DOHH2 (cell line): ENCODE data around the gene KRTAP3-2.

Source experiments
- H3F3A ChIP-seq: fragments of 200-600 bp; sonication (generic), shearing (Covaris generic); 2 replicates; pipeline ENCODE4 v1.6.0; 2016; ENCODE audit warnings: antibody characterized with exemption, mild to moderate bottlenecking; ENCODE audit not compliant: control insufficient read depth, insufficient read depth
- H3K27ac ChIP-seq: fragments of 200-600 bp; sonication (generic); 2 replicates; pipeline ENCODE4 v1.5.1; 2014; ENCODE audit warnings: low read depth, mild to moderate bottlenecking, low read length, moderate library complexity
- H3K27me3 ChIP-seq: fragments of 200-600 bp; sonication (generic); 2 replicates; pipeline ENCODE4 v1.6.1; 2014; ENCODE audit warnings: mild to moderate bottlenecking, low read length, mixed read lengths; ENCODE audit not compliant: control insufficient read depth
- H3K36me3 ChIP-seq: fragments of 200-600 bp; sonication (generic); 2 replicates; pipeline ENCODE4 v1.6.1; 2014; ENCODE audit warnings: mild to moderate bottlenecking, low read length, moderate library complexity, mixed read lengths; ENCODE audit not compliant: control insufficient read depth
- H3K4me1 ChIP-seq: fragments of 200-600 bp; sonication (generic); 2 replicates; pipeline ENCODE4 v1.6.1; 2014; ENCODE audit warnings: mild to moderate bottlenecking, low read length, mixed read lengths; ENCODE audit not compliant: control insufficient read depth
- H3K4me2 ChIP-seq: fragments of 200-600 bp; sonication (generic); 2 replicates; pipeline ENCODE4 v1.6.0; 2014; ENCODE audit warnings: mild to moderate bottlenecking, low read length, moderate library complexity
- H3K4me3 ChIP-seq: fragments of 200-600 bp; sonication (generic); 2 replicates; pipeline ENCODE4 v1.5.1; 2014; ENCODE audit warnings: mild to moderate bottlenecking, low read length, mixed read lengths
- H3K79me2 ChIP-seq: fragments of 200-600 bp; sonication (generic); 2 replicates; pipeline ENCODE4 v1.6.1; 2014; ENCODE audit warnings: mild to moderate bottlenecking, low read length, mixed read lengths; ENCODE audit not compliant: control insufficient read depth
- H3K9me2 ChIP-seq: fragments of 200-600 bp; sonication (generic); replicated peaks from 2 replicates; pipeline ENCODE4 v1.6.1; 2014; ENCODE audit warnings: mild to moderate bottlenecking, low read length, mixed read lengths; ENCODE audit not compliant: control insufficient read depth
- H3K9me3 ChIP-seq: fragments of 200-600 bp; sonication (generic); 2 replicates; pipeline ENCODE4 v1.6.1; 2014; ENCODE audit warnings: antibody characterized with exemption, low read length, mixed read lengths; ENCODE audit not compliant: control insufficient read depth, insufficient read depth
- H4K20me1 ChIP-seq: fragments of 200-600 bp; sonication (generic); 2 replicates; pipeline ENCODE4 v1.6.0; 2014; ENCODE audit warnings: low read depth, mild to moderate bottlenecking, antibody characterized with exemption, low read length, moderate library complexity; ENCODE audit not compliant: control insufficient read depth, insufficient read depth
- EZH2phosphoT487 ChIP-seq: fragments of 200-600 bp; sonication (generic); IDR thresholded peaks from 2 replicates; pipeline ENCODE4 v1.6.1; 2017; ENCODE audit warnings: borderline replicate concordance, mild to moderate bottlenecking, antibody characterized with exemption, low read length, moderate library complexity, mixed read lengths
- TF ChIP-seq, protein P1 (sequence below): fragments of 200-600 bp; sonication (generic); IDR thresholded peaks from one replicate; pipeline ENCODE4 v1.5.1; 2014; ENCODE audit warnings: antibody characterized with exemption, mild to moderate bottlenecking, low read depth, low read length; ENCODE audit not compliant: poor library complexity, severe bottlenecking

Gene KRTAP3-2

DNA sequence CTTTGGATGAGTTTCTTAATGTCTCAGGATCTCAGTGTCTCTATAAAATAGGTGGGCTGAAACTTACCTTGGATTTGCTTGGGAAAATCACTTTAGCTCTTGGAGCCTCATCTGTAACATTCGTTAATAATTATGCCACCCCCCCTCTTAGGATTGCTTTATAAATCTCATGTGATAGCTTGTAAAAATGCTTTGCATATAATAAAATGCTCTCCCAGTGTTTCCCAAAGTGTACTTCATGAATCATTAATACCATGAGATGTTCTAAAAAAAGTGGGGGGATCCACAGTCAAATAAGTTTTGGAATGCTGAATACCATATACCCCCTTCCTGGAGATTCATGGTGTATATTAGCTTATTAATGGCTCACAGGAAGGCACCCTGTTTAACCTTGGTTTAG, 38.1 kb downstream of the KRTAP3-2 start:
- Histone ChIP-seq H3K4me2 (no peak overlapping the region), H3K4me1 (no peaks in the 10 kb centered on the region), H3K9me3 (no peaks in the 10 kb centered on the region), H3K4me3 (no peak overlapping the region), H3K27ac (no peak overlapping the region), H3K36me3 (no peaks in the 10 kb centered on the region), H3K27me3 (peaks cover 4% of the 10 kb centered on the region), H4K20me1 (no peaks in the 10 kb centered on the region), H3F3A (no peaks in the 10 kb centered on the region), H3K9me2 (no peaks in the 10 kb centered on the region), H3K79me2 (no peaks in the 10 kb centered on the region)
- TF ChIP-seq EZH2phosphoT487, result no peak
- TF ChIP-seq, protein P1, sequence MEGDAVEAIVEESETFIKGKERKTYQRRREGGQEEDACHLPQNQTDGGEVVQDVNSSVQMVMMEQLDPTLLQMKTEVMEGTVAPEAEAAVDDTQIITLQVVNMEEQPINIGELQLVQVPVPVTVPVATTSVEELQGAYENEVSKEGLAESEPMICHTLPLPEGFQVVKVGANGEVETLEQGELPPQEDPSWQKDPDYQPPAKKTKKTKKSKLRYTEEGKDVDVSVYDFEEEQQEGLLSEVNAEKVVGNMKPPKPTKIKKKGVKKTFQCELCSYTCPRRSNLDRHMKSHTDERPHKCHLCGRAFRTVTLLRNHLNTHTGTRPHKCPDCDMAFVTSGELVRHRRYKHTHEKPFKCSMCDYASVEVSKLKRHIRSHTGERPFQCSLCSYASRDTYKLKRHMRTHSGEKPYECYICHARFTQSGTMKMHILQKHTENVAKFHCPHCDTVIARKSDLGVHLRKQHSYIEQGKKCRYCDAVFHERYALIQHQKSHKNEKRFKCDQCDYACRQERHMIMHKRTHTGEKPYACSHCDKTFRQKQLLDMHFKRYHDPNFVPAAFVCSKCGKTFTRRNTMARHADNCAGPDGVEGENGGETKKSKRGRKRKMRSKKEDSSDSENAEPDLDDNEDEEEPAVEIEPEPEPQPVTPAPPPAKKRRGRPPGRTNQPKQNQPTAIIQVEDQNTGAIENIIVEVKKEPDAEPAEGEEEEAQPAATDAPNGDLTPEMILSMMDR, result no peak

DNA sequence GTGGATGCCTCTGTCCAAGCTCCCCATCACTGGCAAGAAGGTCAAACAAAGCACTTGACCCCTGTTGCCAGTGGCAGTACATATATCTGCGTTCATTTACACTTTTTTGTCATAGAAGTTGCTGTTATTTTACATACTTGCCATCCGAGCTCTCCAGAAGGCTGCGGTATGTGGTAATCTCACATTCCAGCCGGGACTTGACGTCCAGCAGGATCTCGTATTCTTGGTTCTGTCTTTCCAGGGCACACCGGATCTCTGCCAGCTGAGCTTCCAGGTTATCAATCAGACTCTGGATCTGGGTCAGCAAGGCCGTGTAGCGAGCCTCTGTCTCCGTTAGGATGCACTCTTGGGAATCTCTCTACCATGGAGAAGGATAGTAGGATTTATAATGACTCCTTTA, 39.6 kb downstream of the KRTAP3-2 start:
- no peaks in the 10 kb centered on the region for H3K9me3 ChIP-seq
- H3K4me3 ChIP-seq, result no peak overlapping the region
- H3F3A ChIP-seq, result no peaks in the 10 kb centered on the region
- no peaks in the 10 kb centered on the region for H3K9me2 ChIP-seq
- TF ChIP-seq EZH2phosphoT487, result no peak
- TF ChIP-seq, protein P1, result no peak
- H3K27me3 ChIP-seq, result peaks cover 4% of the 10 kb centered on the region
- no peaks in the 10 kb centered on the region for H4K20me1 ChIP-seq
- H3K27ac ChIP-seq, result no peak overlapping the region
- H3K4me2 ChIP-seq, result no peak overlapping the region
- no peaks in the 10 kb centered on the region for H3K79me2 ChIP-seq
- no peaks in the 10 kb centered on the region for H3K36me3 ChIP-seq
- no peaks in the 10 kb centered on the region for H3K4me1 ChIP-seq

DNA sequence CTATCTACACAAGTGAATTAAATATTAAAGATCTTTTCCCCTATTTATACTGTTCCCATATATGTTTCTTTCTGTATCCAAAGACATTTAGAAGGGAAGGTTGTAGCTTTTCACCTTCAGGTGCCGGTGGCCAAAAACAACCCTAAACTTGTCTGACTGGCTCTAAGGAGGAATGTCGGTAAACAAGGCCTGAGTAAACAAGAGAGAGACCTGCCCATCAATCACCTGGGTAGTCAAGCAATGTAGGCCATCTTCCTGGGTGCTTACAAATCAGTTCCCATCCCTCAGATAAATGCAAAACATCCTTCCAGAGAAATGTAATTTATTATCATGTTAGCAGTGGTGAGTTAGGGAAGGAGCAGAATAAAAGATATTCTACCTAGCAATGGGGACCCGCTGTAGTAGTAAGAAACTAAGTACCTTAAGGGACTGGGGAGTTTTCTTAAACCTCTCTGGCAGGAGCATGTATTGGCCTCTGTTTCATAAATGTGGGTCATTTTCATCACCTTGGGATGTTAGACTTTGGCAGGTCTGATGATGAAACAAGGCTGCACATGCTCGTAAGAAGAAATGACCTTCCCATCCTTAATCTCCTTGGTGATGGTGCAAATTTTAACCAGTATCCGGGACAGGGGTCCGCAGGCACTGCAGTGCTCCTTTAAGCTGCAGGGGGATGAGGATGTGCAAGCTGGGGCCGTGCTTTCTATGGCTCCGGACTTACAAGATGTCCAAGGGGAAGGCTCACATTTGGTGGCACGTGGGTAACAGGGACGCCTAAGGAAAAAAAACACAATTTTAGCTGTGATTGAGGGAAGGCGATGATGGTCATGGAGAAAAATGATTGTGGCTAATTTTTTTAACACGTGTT, 41.4 kb downstream of the KRTAP3-2 start:
- Histone ChIP-seq H3K79me2 (no peaks in the 10 kb centered on the region), H4K20me1 (no peaks in the 10 kb centered on the region), H3K27me3 (peaks cover 4% of the 10 kb centered on the region; the same call in 1 of the 2 replicates), H3K4me3 (no peak overlapping the region), H3K27ac (no peak overlapping the region), H3K9me2 (no peaks in the 10 kb centered on the region), H3K36me3 (no peaks in the 10 kb centered on the region), H3F3A (no peaks in the 10 kb centered on the region), H3K9me3 (no peaks in the 10 kb centered on the region), H3K4me2 (no peak overlapping the region), H3K4me1 (no peaks in the 10 kb centered on the region)
- no peak for TF ChIP-seq EZH2phosphoT487
- TF ChIP-seq, protein P1, result no peak
